Activated CD8-positive, alpha-beta memory T cell treated with anti-CD3 and anti-CD28 coated beads for 48 hours (primary cell): ENCODE data around the gene KRTAP26-1.

ENCODE experiments used
- DNase-seq, 3 experiments: peaks; one replicate each; pipeline ENCODE4 v3.0.0-alpha.2; 2020; ENCODE audit warnings: low read depth in 2 of 3, low spot score in 2 of 3

Gene KRTAP26-1, protein sequence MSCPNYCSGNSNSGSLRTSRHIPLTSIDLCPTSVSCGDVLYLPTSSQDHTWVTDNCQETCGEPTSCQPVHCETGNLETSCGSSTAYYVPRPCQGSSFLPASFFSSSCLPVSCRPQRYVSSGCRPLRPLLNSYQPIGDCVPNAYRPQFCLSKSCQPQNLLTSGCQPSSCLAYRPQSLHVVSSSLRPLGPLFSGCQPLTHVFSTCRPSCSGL

DNA sequence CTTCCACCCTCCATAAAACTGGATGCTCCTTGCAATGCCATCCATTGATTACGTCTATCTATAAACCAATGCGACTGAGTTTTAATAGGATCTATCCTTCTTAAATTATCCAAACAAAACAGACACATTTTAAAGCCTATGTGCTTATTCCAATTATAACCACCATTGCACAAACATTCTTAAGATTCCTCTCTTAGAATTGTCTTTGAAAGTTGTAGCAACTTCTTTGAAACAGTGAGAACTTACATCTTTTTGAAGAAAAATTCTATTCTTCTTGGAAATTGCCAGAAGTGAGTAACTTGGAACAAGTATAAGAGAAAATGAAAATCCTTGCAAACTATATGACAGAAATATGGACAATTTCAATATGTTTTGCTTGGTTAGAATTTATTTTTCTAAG is at the start of gene KRTAP26-1:
Gene KRTAP26-1, minus strand, starts transcription at position 101 of the 400 bp plus-strand sequence. CDS start 280 bp downstream, outside the sequence.
- no peak for DNase-seq

DNA sequence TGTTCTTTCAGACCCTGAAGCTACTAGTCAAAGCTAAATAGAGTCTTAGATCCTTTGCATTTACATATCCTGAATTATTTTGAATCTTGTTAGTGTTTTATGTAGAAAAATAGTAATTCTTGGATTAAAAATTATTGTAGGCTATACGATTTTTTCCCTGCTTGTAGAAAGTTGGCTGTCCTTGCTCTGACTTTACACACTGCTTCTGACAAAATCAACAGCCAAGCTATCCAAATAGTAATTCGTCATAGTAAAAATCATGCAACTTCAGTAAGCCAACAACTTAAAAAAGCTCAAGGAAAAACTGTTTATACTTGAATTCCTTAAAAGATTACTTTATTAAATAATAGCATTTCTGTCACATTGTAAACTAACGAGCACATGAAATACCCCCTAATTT is 35.8 kb upstream of the KRTAP26-1 start:
- no peak for DNase-seq

DNA sequence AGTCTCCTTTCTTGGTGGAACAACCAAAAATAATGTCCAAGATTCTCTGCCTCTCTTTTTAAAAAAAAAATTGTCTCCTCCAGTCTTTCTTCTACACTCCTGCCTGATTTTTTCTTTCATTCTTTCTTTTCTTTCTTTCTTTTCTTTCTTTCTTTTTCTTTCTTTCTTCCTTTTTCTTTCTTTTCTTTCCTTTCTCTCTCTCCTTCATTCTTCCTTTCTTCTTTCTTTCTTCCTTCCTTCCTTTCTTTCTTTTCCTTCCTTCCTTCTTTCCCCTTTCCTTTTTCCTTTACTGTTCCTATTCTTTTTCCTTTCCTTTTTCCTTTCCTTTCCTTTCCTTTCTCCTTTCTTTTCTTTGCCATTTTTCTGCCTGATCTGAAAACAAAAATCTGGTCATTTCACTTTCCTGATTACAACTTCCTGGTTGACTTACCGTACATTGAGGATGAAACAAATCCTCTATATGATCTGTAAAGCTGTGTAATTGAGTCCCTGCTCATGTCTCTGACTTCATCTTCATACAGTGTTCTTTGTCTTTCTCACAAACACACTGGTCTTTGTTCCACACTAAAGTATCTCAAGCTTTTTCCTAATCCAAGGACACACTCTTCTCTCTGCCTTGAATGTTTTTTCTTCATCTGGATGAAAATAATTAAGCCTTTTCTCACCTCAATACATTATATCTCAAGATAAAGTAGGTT is 34.3 kb upstream of the KRTAP26-1 start:
- DNase-seq = no peak

DNA sequence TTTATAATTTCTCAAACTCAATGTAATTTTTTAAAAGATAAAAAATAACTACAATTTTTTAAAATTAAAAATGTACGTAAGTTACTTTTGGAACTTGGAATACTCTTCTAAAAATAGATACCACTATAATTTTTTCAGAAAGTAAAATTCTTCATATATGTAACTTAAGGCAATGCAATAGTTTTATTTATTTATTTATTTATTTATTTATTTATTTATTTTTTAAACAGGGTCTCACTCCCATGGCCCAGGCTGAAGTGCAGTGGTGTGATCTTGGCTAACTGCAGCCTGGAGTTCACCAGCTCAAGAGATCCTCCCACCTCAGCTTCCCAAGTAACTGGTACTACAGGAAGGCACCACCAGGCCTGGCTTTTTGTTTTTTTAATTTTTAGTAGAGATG is 31.4 kb upstream of the KRTAP26-1 start:
- no peak for DNase-seq

DNA sequence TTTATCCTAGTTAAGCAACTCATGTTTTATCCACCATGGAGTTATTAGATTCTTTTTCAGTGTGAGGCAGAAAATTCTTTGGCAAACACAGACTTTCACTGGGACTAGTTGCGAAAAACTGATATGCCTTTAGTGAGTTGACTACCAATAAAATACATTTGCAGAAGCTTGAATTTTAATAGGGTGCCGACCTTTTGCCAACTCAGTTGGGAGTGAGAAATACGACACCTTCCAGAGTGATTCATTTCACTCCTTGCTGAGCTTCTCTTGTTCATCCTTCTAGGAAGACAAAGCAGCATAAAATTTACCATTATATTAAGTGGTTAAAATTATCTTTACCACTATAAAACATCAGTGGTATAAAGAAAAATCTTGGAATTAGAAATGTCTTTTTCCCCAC is 29.5 kb upstream of the KRTAP26-1 start:
- no peak for DNase-seq

DNA sequence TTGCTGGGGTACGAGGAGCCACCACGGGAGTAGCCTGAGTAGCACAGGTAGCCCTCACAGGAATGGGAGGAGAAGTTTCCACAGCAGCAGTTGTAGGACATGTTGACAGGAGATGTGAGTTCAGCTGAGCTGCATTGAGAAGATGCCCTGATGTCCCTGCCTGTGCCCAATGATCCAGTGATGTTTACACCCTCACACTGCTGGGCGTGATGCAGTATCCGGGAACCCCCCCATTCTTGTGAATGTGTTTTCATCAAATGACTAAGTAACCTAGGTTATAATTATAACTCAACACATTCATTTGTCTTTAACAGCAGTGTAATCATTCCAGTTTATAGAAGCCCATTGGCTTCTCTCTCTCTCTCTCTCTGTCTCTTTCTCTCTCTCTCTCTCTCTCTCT is 28.4 kb upstream of the KRTAP26-1 start, which contains the start of gene KRTAP23-1:
Gene KRTAP23-1, minus strand, starts transcription at position 101 of the 400 bp plus-strand sequence. Its CDS starts 0 bp downstream, at position 101.
- DNase-seq = no peak

DNA sequence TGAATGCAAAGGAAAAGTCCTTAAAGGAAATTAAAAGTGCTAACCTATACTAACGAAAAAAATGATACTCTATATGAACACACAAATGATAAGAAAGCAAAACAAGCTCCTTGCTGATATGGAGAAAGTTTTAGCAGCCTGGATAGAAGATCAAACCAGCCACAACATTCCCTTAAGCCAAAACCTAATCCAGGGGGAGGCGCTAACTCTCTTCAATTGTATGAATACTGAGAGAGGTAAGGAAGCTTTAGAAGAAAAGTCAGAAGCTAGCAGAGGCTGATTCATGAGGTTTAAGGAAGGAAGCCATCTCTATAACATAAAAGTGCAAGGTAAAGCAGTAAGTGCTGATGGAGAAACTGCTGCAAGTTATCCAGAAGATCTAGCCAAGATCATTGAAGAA is 24.9 kb upstream of the KRTAP26-1 start:
- DNase-seq = no peak

DNA sequence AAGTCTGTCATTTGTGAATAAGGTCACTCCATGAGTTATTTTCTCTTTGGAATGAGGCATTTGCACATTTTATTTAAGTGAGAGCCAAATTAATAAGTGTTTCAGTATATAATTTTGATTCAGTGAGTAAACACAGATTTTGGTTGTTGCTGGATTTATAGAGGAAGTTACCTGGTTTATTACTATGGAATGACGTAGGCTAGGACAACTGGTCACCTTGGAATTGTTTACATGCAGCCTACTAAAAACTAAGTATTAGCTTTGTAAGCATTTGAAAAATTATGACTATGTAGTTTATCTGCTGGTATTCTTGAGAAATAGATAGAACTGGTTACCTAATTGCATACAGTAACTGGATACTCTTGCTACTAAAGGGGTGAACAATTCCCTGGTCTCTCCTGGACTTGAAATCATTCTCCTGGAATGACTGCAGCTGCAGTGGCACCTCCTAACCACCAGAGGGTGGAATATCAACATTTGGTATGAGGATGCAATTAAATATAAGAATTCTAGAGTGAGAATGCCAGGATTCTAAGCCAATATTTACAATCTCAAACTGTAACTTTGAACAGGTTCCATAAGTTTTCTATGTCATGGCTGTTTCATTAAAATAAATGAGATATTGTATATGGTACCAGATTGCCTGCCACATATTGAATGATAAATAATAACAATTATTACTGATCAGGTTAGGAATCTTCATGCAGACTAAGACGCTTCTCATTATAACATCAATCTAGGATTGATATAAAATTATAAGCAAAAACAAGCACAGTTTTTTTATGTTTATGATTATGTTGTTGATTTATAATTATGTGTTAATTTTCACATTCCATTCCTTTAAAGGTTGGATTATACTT is 20.8 kb upstream of the KRTAP26-1 start:
- DNase-seq = no peak

DNA sequence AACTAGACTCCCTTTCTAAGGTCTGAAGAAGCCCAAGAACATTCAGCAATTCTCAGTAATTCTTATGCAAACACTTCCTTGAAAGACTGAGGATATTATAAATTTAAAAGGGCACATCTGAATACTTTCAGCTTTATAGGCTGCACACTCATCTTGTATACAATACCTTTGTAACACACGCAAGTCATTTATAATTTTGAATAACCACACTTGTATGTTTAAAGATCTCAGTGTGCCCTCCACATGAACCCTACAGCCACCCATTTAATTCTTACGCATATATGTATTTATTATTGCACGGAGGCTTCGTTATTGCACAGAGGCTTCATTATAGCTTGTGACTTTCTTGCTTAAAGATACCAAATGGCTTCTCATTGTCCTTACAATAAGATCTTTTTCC is 18.6 kb upstream of the KRTAP26-1 start:
- no peak for DNase-seq

DNA sequence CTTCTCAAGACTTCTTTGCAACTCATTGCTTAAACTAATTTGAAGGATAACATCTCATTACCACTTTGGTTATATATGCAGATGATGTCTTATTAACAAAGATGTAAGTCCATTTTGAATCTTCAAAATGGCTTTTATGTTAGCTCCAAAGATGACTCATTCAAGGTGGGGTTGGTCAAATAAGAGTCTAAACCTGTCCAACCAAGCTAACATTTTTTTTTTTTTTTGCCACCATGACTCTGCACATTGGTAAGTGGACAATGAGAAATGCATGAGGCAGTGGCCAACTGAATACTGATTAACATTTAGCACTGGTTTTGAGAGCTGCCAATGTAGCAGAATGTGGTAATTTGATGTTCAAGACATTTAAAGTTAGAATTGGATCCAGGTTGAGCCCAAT is 17.7 kb upstream of the KRTAP26-1 start:
- DNase-seq = no peak

DNA sequence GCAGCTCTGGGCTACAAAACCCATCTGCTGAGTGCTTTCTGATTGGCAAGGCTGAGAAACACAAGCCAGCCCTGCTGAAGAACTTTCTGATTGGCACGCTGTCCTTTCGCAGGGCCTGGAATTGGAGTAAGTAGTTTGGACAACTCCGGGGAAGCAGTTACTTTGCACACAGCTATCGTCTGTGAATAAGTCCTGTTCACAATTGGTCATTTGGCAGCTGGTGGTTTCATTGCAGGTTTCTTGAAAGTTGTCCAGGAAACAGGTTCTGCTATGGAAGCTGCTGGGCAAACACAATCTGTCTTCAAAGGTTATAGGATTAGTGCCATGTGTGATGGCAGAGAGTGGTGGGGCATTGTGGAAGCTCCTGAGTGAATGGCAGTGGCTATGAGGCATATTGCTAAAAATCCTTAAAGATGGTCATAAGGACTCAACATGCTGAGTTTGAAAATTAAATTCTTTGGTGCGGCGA is 17.2 kb upstream of the KRTAP26-1 start, which contains the start of gene KRTAP27-1:
Gene KRTAP27-1, minus strand, starts transcription at position 419 of the 469 bp plus-strand sequence. Its CDS starts 26 bp downstream, at position 393.
- DNase-seq = no peak

DNA sequence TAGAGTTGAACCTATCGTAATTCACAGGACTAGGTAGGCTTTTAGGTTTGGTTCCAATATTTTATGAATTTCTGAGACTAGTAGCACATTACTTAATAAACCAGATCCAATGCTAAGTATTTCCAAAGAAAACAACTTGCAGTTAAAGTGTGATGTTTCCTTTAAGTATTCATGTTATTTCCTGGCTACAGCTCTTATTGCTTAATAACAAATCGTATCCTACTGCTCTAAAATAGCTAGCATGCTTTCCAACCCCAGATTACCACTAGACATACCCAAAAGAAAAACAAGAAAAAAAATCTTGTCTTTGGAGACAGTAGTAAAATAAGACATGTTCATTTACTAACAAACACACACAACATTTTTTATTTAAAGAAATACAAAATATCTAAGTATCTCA is 16.5 kb upstream of the KRTAP26-1 start:
- no peak for DNase-seq

DNA sequence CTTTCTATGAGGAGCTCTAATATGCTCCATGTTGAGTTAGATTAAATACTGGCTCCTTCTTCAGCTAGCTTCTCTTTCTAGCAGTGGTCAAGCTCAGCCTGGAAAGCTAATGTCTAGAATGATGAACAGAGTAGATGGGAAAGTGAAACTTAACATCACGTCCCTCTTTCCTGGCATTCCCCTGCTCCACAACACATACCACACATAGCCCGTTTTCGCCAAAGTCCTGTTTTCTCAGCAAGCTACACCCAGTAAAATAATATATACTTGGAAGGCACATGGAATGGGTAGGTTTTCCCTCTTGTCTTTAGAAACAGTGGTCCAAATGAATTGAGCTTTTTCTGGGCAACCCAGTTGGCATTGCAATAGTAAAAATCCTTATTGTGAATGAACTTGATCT is 13.6 kb upstream of the KRTAP26-1 start:
- DNase-seq = no peak

DNA sequence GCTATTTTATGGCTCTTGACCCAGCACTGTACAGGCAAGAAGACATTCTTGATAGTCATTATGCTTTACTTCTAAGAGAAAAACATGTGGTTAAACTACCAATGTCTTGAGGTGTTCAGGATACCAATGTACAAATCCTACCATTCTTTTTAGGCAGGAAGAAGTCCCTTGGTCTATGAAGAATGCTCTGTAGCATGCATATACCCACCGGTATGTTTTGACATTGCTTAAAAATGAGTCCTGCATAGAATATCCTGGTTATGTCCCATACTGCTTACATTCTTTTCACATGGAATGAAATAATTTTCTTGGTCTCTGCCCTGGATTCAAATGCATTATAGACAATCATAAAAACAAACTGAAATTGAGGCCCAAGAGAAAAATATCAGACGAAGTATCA is 12.6 kb upstream of the KRTAP26-1 start:
- no peak for DNase-seq

DNA sequence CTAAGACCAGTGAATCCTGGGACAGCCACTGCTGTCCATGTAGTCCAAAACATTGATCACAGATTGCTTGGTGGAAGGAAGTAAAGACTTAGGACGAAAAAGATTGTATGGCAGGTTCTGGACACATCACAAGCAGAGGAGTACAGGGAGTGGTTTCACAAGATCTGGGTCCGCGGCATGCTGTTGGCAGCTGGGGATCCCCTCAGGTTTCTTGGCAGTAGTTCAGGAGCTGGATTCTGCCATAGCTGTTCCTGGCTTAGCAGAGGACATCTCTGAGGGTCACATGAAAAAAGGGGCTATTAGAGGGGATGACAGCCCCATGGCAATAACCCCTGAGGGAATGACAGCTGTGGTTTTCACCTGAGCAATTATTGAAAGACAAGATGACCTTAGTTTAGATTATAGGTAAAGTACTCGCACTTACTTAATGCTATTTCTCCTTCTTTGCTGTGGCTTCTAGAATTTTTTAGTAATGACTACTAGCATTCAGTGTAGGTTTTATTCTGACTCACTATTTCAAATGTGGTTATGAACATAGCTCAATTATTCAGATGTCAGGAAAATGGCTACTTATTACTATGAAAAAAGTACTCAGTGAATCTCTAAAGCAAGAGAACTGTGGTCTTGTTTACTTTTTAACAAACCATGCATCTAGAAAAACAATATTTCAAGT is 9.2 kb upstream of the KRTAP26-1 start:
- no peak for DNase-seq

DNA sequence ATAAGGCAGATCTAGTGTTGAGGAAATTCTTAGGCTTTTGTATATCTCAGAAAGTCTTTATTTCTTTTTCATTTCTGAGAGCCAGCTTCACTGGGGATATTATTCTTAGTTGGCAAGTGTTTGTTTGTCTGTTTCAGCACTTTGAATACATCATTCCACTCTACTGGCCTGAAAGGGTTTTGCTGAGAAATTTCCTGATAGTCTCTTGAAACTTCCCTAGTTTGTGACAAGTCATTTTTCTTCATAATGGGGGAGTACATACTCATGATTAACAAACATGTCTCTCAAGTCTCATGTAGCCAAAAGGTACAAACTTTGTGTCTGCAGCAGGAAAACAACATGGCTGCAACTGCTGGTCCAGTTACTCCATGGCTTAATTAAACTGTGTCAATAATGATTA is 6.3 kb upstream of the KRTAP26-1 start:
- no peak for DNase-seq

DNA sequence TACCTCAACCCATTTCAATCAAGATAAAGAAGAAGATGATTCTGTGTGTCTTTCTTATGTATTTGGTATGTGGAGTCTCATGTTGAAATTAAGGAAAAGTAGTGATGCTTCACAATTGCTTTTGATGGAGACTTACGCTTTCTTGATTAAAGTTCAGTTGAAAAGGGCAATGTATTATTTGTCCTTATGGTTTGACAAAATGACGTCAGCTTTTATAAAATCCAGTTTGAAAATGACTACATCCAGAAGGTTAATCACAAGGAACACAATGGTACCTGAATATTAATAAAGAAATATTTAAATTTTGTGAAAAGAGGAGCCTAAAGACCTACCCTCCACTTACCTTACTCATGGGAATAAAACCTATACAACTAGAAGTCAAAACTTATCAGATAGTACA is 4.4 kb downstream of the KRTAP26-1 start:
- DNase-seq = no peak

DNA sequence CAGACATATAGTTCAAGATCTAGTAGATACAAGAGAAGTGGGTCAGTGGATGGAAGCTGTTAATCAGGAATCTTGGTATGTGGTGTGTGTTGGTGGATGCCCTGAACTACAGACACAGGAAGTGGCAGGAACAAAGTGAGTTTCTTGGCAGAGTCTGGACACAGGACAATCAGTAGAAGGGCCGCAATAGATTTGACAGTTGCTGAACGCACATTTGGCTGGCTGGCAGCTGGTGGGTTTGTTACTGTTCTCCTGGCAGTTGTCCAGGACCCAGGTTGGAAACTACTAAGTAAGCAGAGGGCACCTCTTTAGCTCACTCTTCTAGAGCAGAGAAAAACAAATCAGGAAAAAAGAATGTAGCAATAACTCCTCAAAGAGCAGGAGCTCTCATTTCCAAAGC is 13.2 kb downstream of the KRTAP26-1 start:
- DNase-seq = no peak

DNA sequence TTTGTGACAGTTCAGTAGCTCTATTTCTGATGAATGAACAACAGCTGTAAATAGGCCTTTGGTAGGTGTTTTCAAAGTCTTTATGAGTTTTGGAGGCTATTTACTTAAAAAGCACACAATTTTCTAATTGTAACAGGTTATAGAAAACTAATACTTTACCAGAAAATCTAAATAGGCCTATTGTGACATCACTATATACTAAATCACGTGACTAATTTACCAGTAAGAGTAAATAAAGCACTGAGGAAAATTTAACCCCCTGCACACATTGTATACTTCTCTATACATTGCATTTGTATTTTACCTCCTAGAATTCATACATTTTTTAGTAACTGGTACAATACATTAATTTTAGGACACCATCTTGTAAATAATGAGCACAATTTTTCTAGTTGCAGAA is 15.0 kb downstream of the KRTAP26-1 start:
- no peak for DNase-seq

DNA sequence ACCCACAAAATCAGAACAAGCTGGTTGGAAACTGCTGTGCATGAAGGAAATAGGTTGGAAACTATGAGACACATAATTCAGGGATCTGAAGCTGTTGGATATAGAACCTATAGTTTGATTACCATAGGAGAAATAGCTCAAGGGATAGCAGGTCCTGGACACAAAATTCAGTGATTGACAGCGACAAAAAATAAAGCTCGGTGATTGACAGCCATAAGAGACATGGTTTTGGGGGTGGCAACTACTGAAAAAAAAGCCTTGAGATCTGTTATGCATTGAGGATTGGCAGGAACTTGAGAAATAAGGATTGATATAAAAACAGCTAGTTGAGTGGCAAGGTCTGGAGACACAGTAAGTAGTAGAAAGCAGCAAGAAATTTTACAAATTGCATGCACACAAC is 30.9 kb downstream of the KRTAP26-1 start, which contains the start of gene KRTAP25-1:
Gene KRTAP25-1, minus strand, starts transcription at position 300 of the 400 bp plus-strand sequence. Its CDS starts 24 bp downstream, at position 276.
- DNase-seq = no peak

DNA sequence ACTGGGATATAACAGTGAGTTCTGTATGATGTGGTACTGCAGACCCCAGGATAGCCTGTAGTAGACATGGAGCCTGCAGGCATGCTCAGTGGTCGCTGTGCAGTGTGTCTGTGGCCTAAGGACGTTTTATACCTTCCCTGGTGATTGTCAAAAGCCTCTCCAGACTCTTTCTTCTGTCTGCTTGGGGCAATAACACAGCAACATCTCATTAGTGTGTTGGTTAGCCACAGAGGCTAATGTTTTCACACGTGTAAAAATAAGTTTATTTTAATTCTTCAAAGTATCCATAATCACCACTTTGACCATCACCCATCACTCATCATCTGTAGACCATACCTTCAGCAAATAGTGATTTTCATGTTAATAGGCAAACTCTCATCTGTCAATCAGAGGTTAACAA is 37.3 kb downstream of the KRTAP26-1 start, which contains the start of gene KRTAP24-1:
Gene KRTAP24-1, minus strand, starts transcription at position 101 of the 400 bp plus-strand sequence. Its CDS starts 18 bp downstream, at position 83.
- DNase-seq = no peak
